MM.1S (cell line): ENCODE results near the gene PPARGC1A.

ENCODE experiments used
- CTCF ChIP-seq: fragments of 300-600 bp; sonication (generic); IDR thresholded peaks from 2 replicates; pipeline ENCODE4 v1.5.1; 2016; ENCODE audit warnings: antibody characterized with exemption, low read length, mixed read lengths
- EZH2 ChIP-seq: fragments of 300-600 bp; sonication (generic); optimal IDR thresholded peaks from 2 replicates; pipeline ENCODE3; 2017; ENCODE audit warnings: low read depth, mild to moderate bottlenecking, antibody characterized with exemption, low read length, mixed read lengths

- TF ChIP-seq CTCF (no peak), EZH2 (no peak)
Measured at GRCh38 chr4:23881052-23881501, 8.8 kb downstream of the PPARGC1A start.
